Activated T-cell treated with anti-CD3 and anti-CD28 coated beads, Interleukin-2, amount 50 U/mL, for 24 hours (primary cell): Measurements from ENCODE around the gene FHAD1.

Experiments
- DNase-seq: peaks from one replicate; pipeline ENCODE4 v3.0.0-alpha.2; 2020
- H3K27ac Mint-ChIP-seq: 2 replicates; pipeline ENCODE4 v1.8.0; 2020; ENCODE audit warnings: mild to moderate bottlenecking, mixed read lengths
- H3K27me3 Mint-ChIP-seq: 2 replicates; pipeline ENCODE4 v1.8.0; 2020; ENCODE audit warnings: mixed read lengths
- H3K36me3 Mint-ChIP-seq: 2 replicates; pipeline ENCODE4 v1.8.0; 2020; ENCODE audit warnings: low read depth, mixed read lengths
- H3K4me1 Mint-ChIP-seq: 2 replicates; pipeline ENCODE4 v1.8.0; 2020; ENCODE audit warnings: low read depth, mixed read lengths
- H3K4me3 Mint-ChIP-seq: 2 replicates; pipeline ENCODE4 v1.8.0; 2020; ENCODE audit warnings: mild to moderate bottlenecking, moderate library complexity, mixed read lengths
- H3K9me3 Mint-ChIP-seq: 2 replicates; pipeline ENCODE4 v1.8.0; 2020; ENCODE audit warnings: mixed read lengths

The FHAD1 gene

DNA sequence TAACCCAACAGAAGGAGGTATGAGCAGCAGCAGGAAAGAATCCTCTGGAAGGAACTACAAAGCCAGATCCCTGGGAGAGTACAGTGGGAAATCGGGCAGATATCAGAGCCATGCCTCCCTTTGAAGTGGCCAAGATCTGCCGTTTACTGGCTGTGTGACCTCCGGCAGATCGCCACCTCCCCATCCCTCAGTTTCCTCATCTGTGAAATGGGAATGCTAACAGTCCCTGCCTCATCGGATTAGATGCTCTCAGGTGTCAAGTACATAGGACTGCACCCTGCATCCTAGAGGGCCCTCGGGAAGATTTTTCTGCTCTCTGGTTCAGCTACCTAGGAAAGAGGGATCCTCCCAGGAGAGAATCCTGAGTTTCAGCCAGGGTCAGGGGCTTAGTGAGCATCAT is 102.1 kb downstream of the FHAD1 start:
- no peak for DNase-seq
- H3K36me3 Mint-ChIP-seq, result no peaks in the 10 kb centered on the region
- no peak overlapping the region for H3K4me3 Mint-ChIP-seq
- no peaks in the 10 kb centered on the region for H3K9me3 Mint-ChIP-seq
- no peak overlapping the region for H3K27ac Mint-ChIP-seq
- H3K4me1 Mint-ChIP-seq, result peaks cover 60% of the 10 kb centered on the region
- H3K27me3 Mint-ChIP-seq, result peaks cover 52% of the 10 kb centered on the region

DNA sequence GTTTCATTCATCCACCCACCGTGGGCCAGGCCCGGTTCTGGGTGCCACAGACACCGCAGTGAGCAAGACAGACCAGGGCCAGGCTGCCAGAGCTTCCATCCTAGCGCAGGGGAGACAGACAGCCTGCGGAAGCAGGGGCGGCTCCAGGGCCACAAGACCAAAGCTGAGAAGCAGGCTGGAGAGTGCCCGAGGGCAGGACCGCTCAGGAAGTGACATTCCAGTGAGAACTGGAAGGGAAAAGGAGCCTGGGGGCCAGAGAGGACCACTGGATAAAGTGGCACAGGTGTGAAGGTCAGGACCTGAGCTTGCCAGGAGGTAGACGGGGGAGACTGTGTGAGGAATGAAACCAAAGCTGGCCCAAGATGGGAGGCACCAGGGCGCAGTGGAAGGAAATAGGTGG is 103.1 kb downstream of the FHAD1 start:
- Mint-ChIP-seq H3K27ac (no peak overlapping the region), H3K4me3 (no peak overlapping the region), H3K4me1 (peaks cover 66% of the 10 kb centered on the region), H3K9me3 (no peaks in the 10 kb centered on the region), H3K27me3 (peaks cover 42% of the 10 kb centered on the region), H3K36me3 (no peaks in the 10 kb centered on the region)
- DNase-seq, result no peak

GRCh38 chr1:15350551-15351200 is 103.7 kb downstream of the FHAD1 start:
- Mint-ChIP-seq H3K9me3 (no peaks in the 10 kb centered on the region), H3K4me3 (no peak overlapping the region), H3K4me1 (peaks cover 64% of the 10 kb centered on the region), H3K36me3 (no peaks in the 10 kb centered on the region), H3K27ac (no peak overlapping the region), H3K27me3 (peaks cover 36% of the 10 kb centered on the region)
- no peak for DNase-seq

- Mint-ChIP-seq H3K4me1 (peaks cover 64% of the 10 kb centered on the region), H3K27ac (peak overlapping the region; percentile 16), H3K27me3 (peaks cover 30% of the 10 kb centered on the region), H3K9me3 (no peaks in the 10 kb centered on the region), H3K36me3 (no peaks in the 10 kb centered on the region), H3K4me3 (no peak overlapping the region)
- DNase-seq, result no peak
These were observed 104.3 kb downstream of the FHAD1 start for GRCh38 chr1:15351310-15351709.

- H3K4me1 Mint-ChIP-seq, result peaks cover 56% of the 10 kb centered on the region
- peak; percentile 55 for DNase-seq
- H3K36me3 Mint-ChIP-seq, result no peaks in the 10 kb centered on the region
- peak overlapping the region; percentile 26 for H3K27ac Mint-ChIP-seq
- H3K9me3 Mint-ChIP-seq, result no peaks in the 10 kb centered on the region
- H3K27me3 Mint-ChIP-seq, result peaks cover 20% of the 10 kb centered on the region
- H3K4me3 Mint-ChIP-seq, result no peak overlapping the region
These were observed 105.3 kb downstream of the FHAD1 start for GRCh38 chr1:15352128-15352957.

- H3K9me3 Mint-ChIP-seq, result no peaks in the 10 kb centered on the region
- peaks cover 12% of the 10 kb centered on the region for H3K27me3 Mint-ChIP-seq
- H3K27ac Mint-ChIP-seq, result peak overlapping the region; percentile 16
- DNase-seq, result no peak
- peaks cover 50% of the 10 kb centered on the region for H3K4me1 Mint-ChIP-seq
- no peak overlapping the region for H3K4me3 Mint-ChIP-seq
- no peaks in the 10 kb centered on the region for H3K36me3 Mint-ChIP-seq
These were observed 107.0 kb downstream of the FHAD1 start for GRCh38 chr1:15353839-15354579.

DNA sequence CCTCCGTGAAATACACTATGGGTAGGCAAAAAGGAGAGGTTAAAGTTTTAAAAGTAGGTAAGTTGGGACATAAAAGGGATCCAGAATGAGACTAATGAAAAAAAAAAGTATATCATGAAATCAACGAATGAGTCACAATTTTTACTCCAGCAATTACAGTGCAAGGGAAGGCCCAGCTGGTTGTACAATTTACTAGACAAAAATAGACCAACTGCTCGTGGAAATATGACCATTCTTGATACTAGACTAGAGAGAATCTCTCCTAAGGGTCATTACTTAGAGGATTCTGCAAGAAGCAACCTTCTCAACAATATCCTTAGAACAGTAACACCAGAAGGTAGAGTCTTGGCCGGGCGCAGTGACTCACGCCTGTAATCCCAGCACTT is 107.5 kb downstream of the FHAD1 start:
- H3K36me3 Mint-ChIP-seq, result no peaks in the 10 kb centered on the region
- DNase-seq, result no peak
- no peaks in the 10 kb centered on the region for H3K9me3 Mint-ChIP-seq
- peaks cover 50% of the 10 kb centered on the region for H3K4me1 Mint-ChIP-seq
- peaks cover 12% of the 10 kb centered on the region for H3K27me3 Mint-ChIP-seq
- peak overlapping the region; percentile 16 for H3K27ac Mint-ChIP-seq
- no peak overlapping the region for H3K4me3 Mint-ChIP-seq

- peaks cover 2% of the 10 kb centered on the region for H3K27me3 Mint-ChIP-seq
- no peak overlapping the region for H3K27ac Mint-ChIP-seq
- H3K4me1 Mint-ChIP-seq, result peaks cover 45% of the 10 kb centered on the region
- H3K36me3 Mint-ChIP-seq, result no peaks in the 10 kb centered on the region
- no peak overlapping the region for H3K4me3 Mint-ChIP-seq
- DNase-seq, result no peak
- no peaks in the 10 kb centered on the region for H3K9me3 Mint-ChIP-seq
These were observed 109.1 kb downstream of the FHAD1 start for GRCh38 chr1:15355968-15356625.

DNA sequence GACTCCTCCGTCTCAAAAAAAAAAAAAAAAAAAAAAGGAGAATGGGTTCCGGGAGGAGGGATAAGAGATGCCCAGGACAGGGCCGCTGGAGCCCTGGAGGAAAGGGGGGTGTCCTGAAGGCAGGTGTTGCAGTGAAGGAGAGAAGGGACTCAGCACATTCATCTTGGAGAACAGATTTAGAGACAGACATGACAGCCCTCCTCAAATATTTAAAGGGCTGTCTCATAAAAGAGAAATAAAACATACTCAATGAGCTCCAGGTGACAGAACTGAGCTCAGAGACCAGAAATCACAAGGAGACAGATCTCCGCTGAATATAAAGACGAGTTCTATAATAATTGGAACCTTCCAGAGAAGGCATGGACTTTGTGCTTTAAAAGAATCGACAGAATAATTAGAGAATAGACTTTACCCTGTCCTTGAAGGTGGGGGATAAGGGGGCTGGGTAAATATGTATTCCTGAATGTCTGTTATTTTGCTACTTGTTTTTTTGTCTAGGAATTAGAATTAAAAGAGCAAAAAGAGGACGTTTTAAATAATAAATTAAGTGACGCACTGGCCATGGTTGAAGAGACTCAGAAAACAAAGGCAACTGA is 110.7 kb downstream of the FHAD1 start:
- no peaks in the 10 kb centered on the region for H3K9me3 Mint-ChIP-seq
- H3K4me3 Mint-ChIP-seq, result no peak overlapping the region
- no peaks in the 10 kb centered on the region for H3K27me3 Mint-ChIP-seq
- H3K36me3 Mint-ChIP-seq, result no peaks in the 10 kb centered on the region
- H3K4me1 Mint-ChIP-seq, result peaks cover 32% of the 10 kb centered on the region
- no peak for DNase-seq
- H3K27ac Mint-ChIP-seq, result no peak overlapping the region

GRCh38 chr1:15358565-15359133 is 111.6 kb downstream of the FHAD1 start:
- DNase-seq, result no peak
- Mint-ChIP-seq H3K9me3 (no peaks in the 10 kb centered on the region), H3K4me1 (peaks cover 27% of the 10 kb centered on the region), H3K27ac (no peak overlapping the region), H3K27me3 (no peaks in the 10 kb centered on the region), H3K4me3 (no peak overlapping the region), H3K36me3 (no peaks in the 10 kb centered on the region)

DNA sequence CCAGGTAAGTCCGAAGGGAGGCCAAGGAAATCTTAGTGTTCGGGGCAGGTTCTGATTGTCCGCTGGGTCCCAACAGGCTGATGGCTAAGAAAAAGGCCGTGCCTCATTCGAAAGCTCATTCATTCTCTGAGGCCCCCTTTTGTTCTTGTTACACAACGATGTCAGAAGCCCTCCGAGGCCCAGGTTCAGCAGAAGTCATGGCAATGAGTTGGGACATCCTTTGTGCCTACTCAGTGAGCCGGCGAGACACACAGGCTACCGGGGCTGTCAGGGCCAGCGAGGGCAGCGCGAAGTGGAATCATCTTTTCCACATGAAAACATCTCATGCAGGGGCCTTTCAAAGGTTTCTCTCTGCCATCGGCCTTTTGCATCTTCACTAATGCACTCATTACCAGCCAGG is 113.7 kb downstream of the FHAD1 start:
- H3K36me3 Mint-ChIP-seq, result no peaks in the 10 kb centered on the region

DNA sequence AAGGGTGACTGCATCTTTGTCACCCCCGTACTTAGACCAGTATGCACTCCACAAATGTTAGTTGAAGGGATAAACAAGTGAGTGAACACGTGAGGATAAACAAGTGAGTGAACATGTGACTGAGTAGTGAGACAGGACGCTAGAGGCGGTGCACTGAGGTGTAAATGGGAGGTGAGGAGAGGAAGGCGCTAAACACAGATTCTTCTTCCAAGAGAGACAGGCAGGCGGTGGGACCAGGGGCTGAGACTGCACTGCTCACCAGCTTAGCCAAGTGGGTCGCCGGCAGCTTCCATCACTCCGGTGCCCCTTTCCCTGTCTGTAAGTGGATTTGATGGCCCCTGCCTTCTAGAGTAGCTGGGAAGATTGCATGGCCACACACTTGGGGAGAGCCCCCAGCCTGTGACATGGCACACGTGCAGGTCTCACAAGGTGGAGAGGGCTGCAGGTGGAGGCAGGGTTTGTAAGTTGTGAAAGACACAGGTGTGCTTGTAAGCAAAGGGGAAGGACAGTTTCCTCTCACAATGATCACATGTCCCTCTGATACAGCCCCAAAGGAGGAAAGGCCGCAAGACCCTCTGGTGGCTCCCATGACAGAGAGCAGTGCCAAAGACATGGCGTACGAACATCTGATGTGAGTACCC is 115.2 kb downstream of the FHAD1 start:
- Mint-ChIP-seq H3K4me1 (no peaks in the 10 kb centered on the region), H3K27me3 (peaks cover 4% of the 10 kb centered on the region), H3K36me3 (no peaks in the 10 kb centered on the region), H3K4me3 (no peak overlapping the region), H3K27ac (no peak overlapping the region), H3K9me3 (no peaks in the 10 kb centered on the region)
- DNase-seq, result no peak

More for the DNA sequence above, 113.7 kb downstream of the FHAD1 start:
- Mint-ChIP-seq H3K27me3 (peaks cover 4% of the 10 kb centered on the region), H3K4me1 (peaks cover 9% of the 10 kb centered on the region), H3K9me3 (no peaks in the 10 kb centered on the region), H3K27ac (no peak overlapping the region), H3K4me3 (no peak overlapping the region)
- DNase-seq, result no peak

DNA sequence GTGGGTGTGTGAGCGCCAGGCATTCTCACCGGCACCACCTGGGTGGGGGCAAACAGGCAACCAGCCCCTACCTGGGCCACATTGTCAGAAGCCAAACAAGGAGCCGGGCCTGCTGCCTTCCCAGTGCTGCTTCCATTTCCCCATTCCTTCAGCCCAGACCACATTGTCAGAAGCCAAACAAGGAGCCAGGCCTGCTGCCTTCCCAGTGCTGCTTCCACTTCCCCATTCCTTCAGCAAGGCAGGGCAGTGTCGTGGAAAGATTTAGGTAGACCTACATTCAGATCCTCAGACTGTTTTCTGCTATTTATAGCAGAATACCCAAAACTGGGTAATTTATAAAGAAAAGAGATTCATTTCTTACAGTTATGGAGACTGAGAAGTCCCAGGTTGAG is 115.7 kb downstream of the FHAD1 start:
- no peak for DNase-seq
- Mint-ChIP-seq H3K4me1 (no peaks in the 10 kb centered on the region), H3K36me3 (no peaks in the 10 kb centered on the region), H3K27ac (no peak overlapping the region), H3K4me3 (no peak overlapping the region), H3K9me3 (no peaks in the 10 kb centered on the region), H3K27me3 (peaks cover 4% of the 10 kb centered on the region)
